ENCODE data around the gene ZNF169. TPM values are rescaled to one million over a fixed set of nuclear protein-coding genes. Genes with fewer than 3 reads are reported as not detected.
"Not testable (repeated sequence)": the region's sequence is repeated elsewhere in the genome, so short reads cannot be mapped to it uniquely, and the experiment has no call there.

ZNF169 gene
- polyA plus RNA-seq, 1 of the 3 experiments (the other 2 are of a cell fraction) = 3.1 TPM

DNA sequence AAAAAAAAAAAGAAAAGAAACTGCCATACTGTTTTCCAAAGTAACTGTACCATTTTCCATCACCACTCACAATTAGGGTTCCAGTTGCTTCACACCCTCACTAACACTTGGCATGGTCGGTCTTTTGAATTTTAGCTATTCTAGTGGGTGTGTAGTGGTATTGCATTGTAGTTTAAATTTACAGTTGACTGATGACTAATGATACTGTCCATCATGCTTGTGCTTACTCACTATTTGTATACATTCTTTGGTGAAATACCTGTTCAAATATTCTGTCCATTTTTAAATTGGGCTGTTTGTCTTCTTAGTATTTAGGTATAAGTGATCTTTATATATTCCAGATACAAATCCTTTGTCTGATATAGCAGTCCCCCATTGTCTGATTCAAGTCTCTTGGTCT, 36.2 kb upstream of the ZNF169 start:
- Histone ChIP-seq H3K9ac (no peak overlapping the region), H3K4me3 (ENCODE audit: low read depth in 2 of 2, low read length in 1 of 2) (no peak overlapping the region), H3K4me2 (no peak overlapping the region), H3K27ac (ENCODE audit: low read depth in 2 of 2, low read length in 1 of 2) (no peak overlapping the region), H3K27me3 (ENCODE audit: insufficient read depth) (no peaks in the 10 kb centered on the region), H3K4me1 (ENCODE audit: control insufficient read depth in 1 of 2, insufficient read depth in 2 of 2, low read depth in 1 of 2, low read length in 1 of 2) (no peaks in the 10 kb centered on the region), H2AFZ (ENCODE audit: low read depth) (no peak overlapping the region), H3K79me2 (ENCODE audit: insufficient read depth) (no peaks in the 10 kb centered on the region), H3K9me3 (no peaks in the 10 kb centered on the region), H4K20me1 (ENCODE audit: insufficient read depth) (no peaks in the 10 kb centered on the region), H3K36me3 (replicated peaks in 1 of 2; ENCODE audit: control insufficient read depth in 1 of 2, insufficient read depth in 2 of 2, low read length in 1 of 2) (no peaks in the 10 kb centered on the region), H3F3A (replicated peaks; ENCODE audit: insufficient read depth) (no peaks in the 10 kb centered on the region), H3K9me2 (no peaks in the 10 kb centered on the region)
- ChIA-PET CTCF (no interaction called here), POLR2A (no interaction called here)
- TF ChIP-seq NFIC (IDR thresholded peaks at IDR 0.05; ENCODE audit: borderline replicate concordance) (no peak), GATA2 (CRISPR knock-in tag; IDR thresholded peaks at IDR 0.05) (no peak), JUND (IDR thresholded peaks at IDR 0.05) (no peak), YY1 (IDR thresholded peaks at IDR 0.05; ENCODE audit: low read depth) (no peak)
- TF ChIP-seq, protein P1, sequence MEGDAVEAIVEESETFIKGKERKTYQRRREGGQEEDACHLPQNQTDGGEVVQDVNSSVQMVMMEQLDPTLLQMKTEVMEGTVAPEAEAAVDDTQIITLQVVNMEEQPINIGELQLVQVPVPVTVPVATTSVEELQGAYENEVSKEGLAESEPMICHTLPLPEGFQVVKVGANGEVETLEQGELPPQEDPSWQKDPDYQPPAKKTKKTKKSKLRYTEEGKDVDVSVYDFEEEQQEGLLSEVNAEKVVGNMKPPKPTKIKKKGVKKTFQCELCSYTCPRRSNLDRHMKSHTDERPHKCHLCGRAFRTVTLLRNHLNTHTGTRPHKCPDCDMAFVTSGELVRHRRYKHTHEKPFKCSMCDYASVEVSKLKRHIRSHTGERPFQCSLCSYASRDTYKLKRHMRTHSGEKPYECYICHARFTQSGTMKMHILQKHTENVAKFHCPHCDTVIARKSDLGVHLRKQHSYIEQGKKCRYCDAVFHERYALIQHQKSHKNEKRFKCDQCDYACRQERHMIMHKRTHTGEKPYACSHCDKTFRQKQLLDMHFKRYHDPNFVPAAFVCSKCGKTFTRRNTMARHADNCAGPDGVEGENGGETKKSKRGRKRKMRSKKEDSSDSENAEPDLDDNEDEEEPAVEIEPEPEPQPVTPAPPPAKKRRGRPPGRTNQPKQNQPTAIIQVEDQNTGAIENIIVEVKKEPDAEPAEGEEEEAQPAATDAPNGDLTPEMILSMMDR (IDR thresholded peaks at IDR 0.05) = no peak
- DNase-seq = no peak
- 38% methylated on average over 1 of the region's 1 CpG for WGBS (ENCODE audit: low lambda C conversion rate)

DNA sequence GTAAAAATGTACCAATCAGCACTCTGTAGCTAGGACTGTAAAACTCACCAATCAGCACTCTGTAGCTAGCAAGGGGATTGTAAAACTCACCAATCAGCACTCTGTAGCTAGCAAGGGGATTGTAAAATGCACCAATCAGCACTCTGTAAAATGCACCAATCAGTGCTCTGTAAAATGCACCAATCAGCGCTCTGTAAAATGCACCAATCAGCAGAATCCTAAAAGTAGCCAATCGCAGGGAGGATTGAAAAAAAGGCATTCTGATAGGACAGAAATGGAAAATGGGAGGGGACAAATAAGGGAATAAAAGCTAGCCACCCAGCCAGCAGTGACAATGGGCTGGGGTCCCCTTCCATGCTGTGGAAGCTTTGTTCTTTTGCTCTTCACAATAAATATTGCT, 33.7 kb upstream of the ZNF169 start:
- POLR2A ChIA-PET = interaction anchor here (0.6 kb wide), 1 partner anchor 23 kb away, joined by 4 read pairs; no protein-coding TSS in a partner anchor
- not testable (repeated sequence) for H3F3A ChIP-seq (replicated peaks; ENCODE audit: insufficient read depth); H4K20me1 ChIP-seq (ENCODE audit: insufficient read depth); H3K9me3 ChIP-seq; H3K4me2 ChIP-seq; H3K4me1 ChIP-seq (ENCODE audit: control insufficient read depth in 1 of 2, insufficient read depth in 2 of 2, low read depth in 1 of 2, low read length in 1 of 2); H3K4me3 ChIP-seq (ENCODE audit: low read depth in 2 of 2, low read length in 1 of 2); H3K27me3 ChIP-seq (ENCODE audit: insufficient read depth); H3K9ac ChIP-seq; H3K79me2 ChIP-seq (ENCODE audit: insufficient read depth); H3K27ac ChIP-seq (ENCODE audit: low read depth in 2 of 2, low read length in 1 of 2); DNase-seq; H2AFZ ChIP-seq (ENCODE audit: low read depth); H3K36me3 ChIP-seq (replicated peaks in 1 of 2; ENCODE audit: control insufficient read depth in 1 of 2, insufficient read depth in 2 of 2, low read length in 1 of 2); H3K9me2 ChIP-seq
- 25% methylated on average over 2 of the region's 2 CpGs for WGBS (ENCODE audit: low lambda C conversion rate)
- CTCF ChIA-PET = interaction anchor here (1.4 to 1.8 kb wide), 2 partner anchors 12 to 211 kb away, joined by 3 to 4 read pairs; no protein-coding TSS in a partner anchor

DNA sequence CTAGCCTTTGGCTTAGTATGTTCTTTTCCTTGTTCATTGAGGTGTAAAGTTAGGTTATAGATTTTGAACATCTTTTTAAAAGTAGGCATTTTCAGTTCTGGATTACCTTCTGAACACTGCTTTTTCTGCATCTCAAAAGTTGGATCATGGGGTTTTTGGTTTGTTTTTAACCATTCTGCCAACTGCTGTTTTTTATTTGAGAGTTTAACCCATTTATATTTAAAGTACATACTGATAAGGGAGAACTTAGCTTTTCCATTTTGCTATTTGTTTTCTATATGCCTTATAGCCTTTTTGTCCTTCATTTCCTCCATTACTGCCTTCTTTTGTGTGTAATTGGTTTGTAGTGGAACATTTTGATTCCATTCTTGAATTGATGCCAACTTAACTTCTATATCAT, 30.5 kb upstream of the ZNF169 start:
- POLR2A ChIA-PET = no interaction called here

More for the DNA sequence above, 30.5 kb upstream of the ZNF169 start:
- no peaks in the 10 kb centered on the region for H3K79me2 ChIP-seq (ENCODE audit: insufficient read depth)
- H3K4me3 ChIP-seq (ENCODE audit: low read depth in 2 of 2, low read length in 1 of 2) = no peak overlapping the region
- no peaks in the 10 kb centered on the region for H3K36me3 ChIP-seq (replicated peaks in 1 of 2; ENCODE audit: control insufficient read depth in 1 of 2, insufficient read depth in 2 of 2, low read length in 1 of 2)
- H3K9me2 ChIP-seq = no peaks in the 10 kb centered on the region
- TF ChIP-seq SMC3 (IDR thresholded peaks at IDR 0.05; ENCODE audit: low read depth, low read length) (no peak), POLR2AphosphoS5 (IDR thresholded peaks at IDR 0.05; ENCODE audit: low read depth, low read length) (no peak), FOSL2 (IDR thresholded peaks at IDR 0.05; ENCODE audit: borderline replicate concordance, low read depth) (no peak), GABPA (IDR thresholded peaks at IDR 0.05; ENCODE audit: low read depth) (no peak), TCF12 (IDR thresholded peaks at IDR 0.05) (no peak), EP300 (IDR thresholded peaks at IDR 0.05; ENCODE audit: borderline replicate concordance in 1 of 2, low read depth in 1 of 2, low read length in 1 of 2) (no peak), RXRA (IDR thresholded peaks at IDR 0.05; ENCODE audit: borderline replicate concordance, low read depth) (no peak)
- TF ChIP-seq, protein P2, sequence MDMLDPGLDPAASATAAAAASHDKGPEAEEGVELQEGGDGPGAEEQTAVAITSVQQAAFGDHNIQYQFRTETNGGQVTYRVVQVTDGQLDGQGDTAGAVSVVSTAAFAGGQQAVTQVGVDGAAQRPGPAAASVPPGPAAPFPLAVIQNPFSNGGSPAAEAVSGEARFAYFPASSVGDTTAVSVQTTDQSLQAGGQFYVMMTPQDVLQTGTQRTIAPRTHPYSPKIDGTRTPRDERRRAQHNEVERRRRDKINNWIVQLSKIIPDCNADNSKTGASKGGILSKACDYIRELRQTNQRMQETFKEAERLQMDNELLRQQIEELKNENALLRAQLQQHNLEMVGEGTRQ (IDR thresholded peaks at IDR 0.05; ENCODE audit: borderline replicate concordance, low read depth, low read length) = no peak
- TF ChIP-seq, protein P3, sequence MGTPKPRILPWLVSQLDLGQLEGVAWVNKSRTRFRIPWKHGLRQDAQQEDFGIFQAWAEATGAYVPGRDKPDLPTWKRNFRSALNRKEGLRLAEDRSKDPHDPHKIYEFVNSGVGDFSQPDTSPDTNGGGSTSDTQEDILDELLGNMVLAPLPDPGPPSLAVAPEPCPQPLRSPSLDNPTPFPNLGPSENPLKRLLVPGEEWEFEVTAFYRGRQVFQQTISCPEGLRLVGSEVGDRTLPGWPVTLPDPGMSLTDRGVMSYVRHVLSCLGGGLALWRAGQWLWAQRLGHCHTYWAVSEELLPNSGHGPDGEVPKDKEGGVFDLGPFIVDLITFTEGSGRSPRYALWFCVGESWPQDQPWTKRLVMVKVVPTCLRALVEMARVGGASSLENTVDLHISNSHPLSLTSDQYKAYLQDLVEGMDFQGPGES (IDR thresholded peaks at IDR 0.05; ENCODE audit: low read depth, low read length) = no peak
- H4K20me1 ChIP-seq (ENCODE audit: insufficient read depth) = no peaks in the 10 kb centered on the region
- H3K4me1 ChIP-seq (ENCODE audit: control insufficient read depth in 1 of 2, insufficient read depth in 2 of 2, low read depth in 1 of 2, low read length in 1 of 2) = no peaks in the 10 kb centered on the region
- H3K4me2 ChIP-seq = no peak overlapping the region
- H3K27me3 ChIP-seq (ENCODE audit: insufficient read depth) = no peaks in the 10 kb centered on the region; the same call in 1 of the 2 replicates
- H3K9ac ChIP-seq = no peak overlapping the region
- H3K27ac ChIP-seq (ENCODE audit: low read depth in 2 of 2, low read length in 1 of 2) = no peak overlapping the region
- no peak overlapping the region for H2AFZ ChIP-seq (ENCODE audit: low read depth)
- DNase-seq = no peak
- H3K9me3 ChIP-seq = no peaks in the 10 kb centered on the region
- H3F3A ChIP-seq (replicated peaks; ENCODE audit: insufficient read depth) = no peaks in the 10 kb centered on the region
- CTCF ChIA-PET = interaction anchor here (0.8 to 1.8 kb wide), 4 partner anchors 15 to 401 kb away, joined by 3 to 6 read pairs (median 3); no protein-coding TSS in a partner anchor

All from SK-N-SH (cell line).